Measurements from ENCODE around the gene G0S2.

- TF ChIP-seq POLR2AphosphoS5 (IDR thresholded peaks at IDR 0.05) (no peak), CTCF (IDR thresholded peaks at IDR 0.05; ENCODE audit: poor library complexity, severe bottlenecking) (no peak), EP300 (conservative IDR thresholded peaks at IDR 0.05; ENCODE audit: poor library complexity, severe bottlenecking) (no peak), RAD21 (conservative IDR thresholded peaks at IDR 0.05) (no peak), TAF1 (IDR thresholded peaks at IDR 0.05; ENCODE audit: low read depth) (no peak), EZH2 (IDR thresholded peaks at IDR 0.05; ENCODE audit: borderline replicate concordance, insufficient read depth, low read length, poor library complexity, severe bottlenecking) (no peak), REST (IDR thresholded peaks at IDR 0.05; ENCODE audit: borderline replicate concordance) (no peak), SMC3 (conservative IDR thresholded peaks at IDR 0.05; ENCODE audit: poor library complexity) (no peak)
These were observed 48.0 kb upstream of the G0S2 start for GRCh38 chr1:209627027-209627731.

Measured in neural cell (in vitro differentiated cells).